ENCODE measurements around the gene MME.
"Not testable (repeated sequence)": the region's sequence is repeated elsewhere in the genome, so short reads cannot be mapped to it uniquely, and the experiment has no call there.

Gene MME

DNA sequence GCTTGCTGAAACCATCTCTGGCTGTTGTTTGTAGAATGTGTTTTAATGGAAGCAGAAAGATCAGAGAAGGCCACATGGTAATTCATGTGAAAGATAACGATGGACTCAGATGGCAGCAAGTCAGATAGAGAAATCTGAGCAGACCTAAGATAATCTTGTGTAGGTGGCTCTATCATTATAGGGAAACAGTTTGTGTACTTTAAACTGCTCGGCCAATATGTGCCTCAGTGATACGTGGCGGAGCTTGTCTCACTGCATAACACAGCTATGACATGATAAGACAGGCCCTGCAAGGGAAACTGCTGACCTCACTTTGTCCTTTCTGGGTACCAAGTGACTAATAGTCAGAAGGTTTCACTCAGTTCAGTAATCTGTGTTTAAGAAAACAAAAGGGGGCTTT lies 51.0 kb downstream of the MME start:
- peaks cover 11% of the 10 kb centered on the region for H3K4me1 Mint-ChIP-seq
- H3K27ac Mint-ChIP-seq: peak overlapping the region; percentile 6
- H3K4me3 Mint-ChIP-seq: no peak overlapping the region
- TF ChIP-seq, protein P1, sequence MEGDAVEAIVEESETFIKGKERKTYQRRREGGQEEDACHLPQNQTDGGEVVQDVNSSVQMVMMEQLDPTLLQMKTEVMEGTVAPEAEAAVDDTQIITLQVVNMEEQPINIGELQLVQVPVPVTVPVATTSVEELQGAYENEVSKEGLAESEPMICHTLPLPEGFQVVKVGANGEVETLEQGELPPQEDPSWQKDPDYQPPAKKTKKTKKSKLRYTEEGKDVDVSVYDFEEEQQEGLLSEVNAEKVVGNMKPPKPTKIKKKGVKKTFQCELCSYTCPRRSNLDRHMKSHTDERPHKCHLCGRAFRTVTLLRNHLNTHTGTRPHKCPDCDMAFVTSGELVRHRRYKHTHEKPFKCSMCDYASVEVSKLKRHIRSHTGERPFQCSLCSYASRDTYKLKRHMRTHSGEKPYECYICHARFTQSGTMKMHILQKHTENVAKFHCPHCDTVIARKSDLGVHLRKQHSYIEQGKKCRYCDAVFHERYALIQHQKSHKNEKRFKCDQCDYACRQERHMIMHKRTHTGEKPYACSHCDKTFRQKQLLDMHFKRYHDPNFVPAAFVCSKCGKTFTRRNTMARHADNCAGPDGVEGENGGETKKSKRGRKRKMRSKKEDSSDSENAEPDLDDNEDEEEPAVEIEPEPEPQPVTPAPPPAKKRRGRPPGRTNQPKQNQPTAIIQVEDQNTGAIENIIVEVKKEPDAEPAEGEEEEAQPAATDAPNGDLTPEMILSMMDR (IDR thresholded peaks at IDR 0.05): no peak
- H3K36me3 Mint-ChIP-seq (ENCODE audit: low read depth): peaks cover 59% of the 10 kb centered on the region
- DNase-seq: no peak
- H3K9me3 Mint-ChIP-seq: peaks cover 18% of the 10 kb centered on the region
- H3K27me3 Mint-ChIP-seq (ENCODE audit: low read depth, poor library complexity): peaks cover 3% of the 10 kb centered on the region

DNA sequence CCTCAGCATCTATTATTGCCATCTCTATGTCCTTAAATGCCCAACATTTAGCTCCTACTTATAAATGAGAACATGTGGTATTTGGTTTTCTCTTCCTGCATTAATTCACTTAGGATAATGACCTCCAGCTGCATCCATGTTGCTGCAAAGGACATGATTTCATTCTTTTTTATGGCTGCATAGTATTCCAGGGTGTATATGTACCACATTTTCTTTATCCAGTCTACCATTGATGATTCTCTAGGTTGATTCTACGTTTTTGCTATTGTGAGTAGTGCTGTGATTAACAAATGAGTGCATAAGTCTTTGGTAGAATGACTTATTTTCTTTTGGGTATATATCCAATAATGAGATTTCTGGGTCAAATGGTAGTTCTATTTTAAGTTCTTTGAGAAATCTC lies 54.2 kb downstream of the MME start:
- not testable (repeated sequence) for H3K27me3 Mint-ChIP-seq (ENCODE audit: low read depth, poor library complexity); H3K27ac Mint-ChIP-seq; H3K4me3 Mint-ChIP-seq; DNase-seq
- Mint-ChIP-seq H3K4me1 (peaks cover 11% of the 10 kb centered on the region), H3K9me3 (peaks cover 18% of the 10 kb centered on the region), H3K36me3 (ENCODE audit: low read depth) (peaks cover 49% of the 10 kb centered on the region)

DNA sequence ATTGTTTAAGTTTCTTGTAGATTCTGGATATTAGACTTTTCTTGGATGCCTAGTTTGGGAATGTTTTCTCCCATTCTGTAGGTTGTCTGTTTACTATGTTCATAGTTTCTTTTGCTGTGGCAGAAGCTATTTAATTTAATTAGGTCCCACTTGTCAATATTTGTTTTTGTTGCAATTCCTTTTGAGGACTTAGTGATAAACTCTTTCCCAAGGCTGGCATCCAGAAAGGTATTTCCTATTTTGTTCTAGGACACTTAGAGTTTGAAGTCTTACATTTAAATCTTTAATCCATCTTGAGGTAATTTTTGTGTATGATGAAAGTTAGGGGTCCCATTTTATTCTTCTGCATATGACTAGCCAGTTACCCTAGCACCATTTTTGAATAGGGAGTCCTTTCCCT lies 54.9 kb downstream of the MME start:
- H3K27ac Mint-ChIP-seq: no peak overlapping the region
- peaks cover 11% of the 10 kb centered on the region for H3K4me1 Mint-ChIP-seq
- H3K4me3 Mint-ChIP-seq: no peak overlapping the region
- H3K9me3 Mint-ChIP-seq: peaks cover 18% of the 10 kb centered on the region
- H3K36me3 Mint-ChIP-seq (ENCODE audit: low read depth): peaks cover 50% of the 10 kb centered on the region
- peaks cover 3% of the 10 kb centered on the region for H3K27me3 Mint-ChIP-seq (ENCODE audit: low read depth, poor library complexity)
- no peak for DNase-seq
- TF ChIP-seq, protein P1 (IDR thresholded peaks at IDR 0.05): no peak

DNA sequence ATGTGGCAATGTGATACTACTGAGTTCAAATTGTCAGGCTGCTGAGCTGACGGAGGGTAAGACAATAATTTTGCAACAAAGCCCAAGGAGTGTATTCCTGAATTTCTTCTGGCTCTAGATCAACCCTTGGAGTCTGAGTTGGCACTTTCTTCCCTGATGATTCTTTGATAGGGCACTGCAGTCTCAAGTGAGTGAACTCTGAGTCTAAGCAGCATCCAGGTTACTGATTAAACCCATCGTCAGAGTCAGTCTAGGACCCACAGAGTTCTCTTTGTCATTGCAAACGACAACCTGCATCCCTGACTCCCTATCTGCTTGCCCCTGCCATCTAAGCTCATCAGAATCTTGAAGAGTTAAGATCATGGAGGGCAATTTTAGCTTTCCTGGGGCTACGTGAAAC lies 58.6 kb downstream of the MME start:
- H3K9me3 Mint-ChIP-seq: peaks cover 18% of the 10 kb centered on the region
- no peaks in the 10 kb centered on the region for H3K27me3 Mint-ChIP-seq (ENCODE audit: low read depth, poor library complexity)
- no peak overlapping the region for H3K4me3 Mint-ChIP-seq
- no peaks in the 10 kb centered on the region for H3K4me1 Mint-ChIP-seq
- DNase-seq: no peak
- H3K36me3 Mint-ChIP-seq (ENCODE audit: low read depth): peaks cover 53% of the 10 kb centered on the region
- no peak overlapping the region for H3K27ac Mint-ChIP-seq
- TF ChIP-seq, protein P1 (IDR thresholded peaks at IDR 0.05): no peak

DNA sequence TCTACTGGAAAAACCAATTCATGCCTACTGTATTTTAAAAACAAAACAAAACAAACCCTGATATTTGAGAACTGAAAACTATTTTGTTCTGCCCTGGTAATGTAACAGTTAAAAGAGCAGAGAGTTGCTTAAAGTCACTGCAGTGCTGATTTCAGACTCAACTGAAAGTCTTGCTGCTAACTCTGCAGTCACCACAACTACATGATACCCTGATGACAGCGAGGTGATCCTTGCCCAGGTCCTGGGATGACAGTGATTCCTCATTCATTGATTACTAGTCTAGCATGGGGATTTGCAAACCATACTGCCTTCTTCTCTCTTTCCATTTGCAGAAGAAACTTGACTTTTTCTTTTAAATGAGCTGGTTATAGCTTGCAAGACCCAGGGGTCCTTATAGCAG lies 67.5 kb downstream of the MME start:
- TF ChIP-seq, protein P1 (IDR thresholded peaks at IDR 0.05): no peak
- peaks cover 25% of the 10 kb centered on the region for H3K36me3 Mint-ChIP-seq (ENCODE audit: low read depth)
- H3K4me1 Mint-ChIP-seq: no peaks in the 10 kb centered on the region
- H3K4me3 Mint-ChIP-seq: no peak overlapping the region
- H3K27ac Mint-ChIP-seq: no peak overlapping the region
- no peak for DNase-seq
- no peaks in the 10 kb centered on the region for H3K9me3 Mint-ChIP-seq
- no peaks in the 10 kb centered on the region for H3K27me3 Mint-ChIP-seq (ENCODE audit: low read depth, poor library complexity)

DNA sequence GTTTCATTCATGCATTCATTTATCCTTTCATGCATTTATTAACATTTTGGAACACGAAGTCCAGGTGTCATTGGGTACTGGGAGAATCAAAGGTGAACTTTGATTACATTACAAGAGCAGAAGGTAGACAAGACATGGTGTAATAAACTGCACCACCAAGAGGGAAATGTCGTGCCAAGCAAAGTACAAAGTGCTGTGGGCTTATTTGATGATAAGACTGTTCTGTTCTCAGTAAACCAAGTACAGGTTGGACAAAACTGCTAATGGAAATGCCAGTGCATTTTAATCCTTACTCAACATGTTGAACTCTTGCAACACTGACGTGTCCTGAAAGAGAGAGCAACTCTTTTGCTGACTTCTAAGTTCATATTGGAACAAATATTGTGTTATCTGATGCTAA lies 69.4 kb downstream of the MME start:
- no peak for DNase-seq
- H3K27me3 Mint-ChIP-seq (ENCODE audit: low read depth, poor library complexity): no peaks in the 10 kb centered on the region
- no peaks in the 10 kb centered on the region for H3K9me3 Mint-ChIP-seq
- H3K36me3 Mint-ChIP-seq (ENCODE audit: low read depth): peaks cover 33% of the 10 kb centered on the region
- H3K4me3 Mint-ChIP-seq: no peak overlapping the region
- no peak overlapping the region for H3K27ac Mint-ChIP-seq
- peaks cover 1% of the 10 kb centered on the region for H3K4me1 Mint-ChIP-seq
- TF ChIP-seq, protein P1 (IDR thresholded peaks at IDR 0.05): no peak
